ENCODE measurements around the gene MAGED2. TPM values are rescaled to one million over a fixed set of nuclear protein-coding genes. Genes with fewer than 3 reads are reported as not detected.
"Not testable (repeated sequence)": the region's sequence is repeated elsewhere in the genome, so short reads cannot be mapped to it uniquely, and the experiment has no call there.

Gene MAGED2
- total and polyA plus RNA-seq, 8 donors = 25.9 to 136 (median 51.4) TPM

DNA sequence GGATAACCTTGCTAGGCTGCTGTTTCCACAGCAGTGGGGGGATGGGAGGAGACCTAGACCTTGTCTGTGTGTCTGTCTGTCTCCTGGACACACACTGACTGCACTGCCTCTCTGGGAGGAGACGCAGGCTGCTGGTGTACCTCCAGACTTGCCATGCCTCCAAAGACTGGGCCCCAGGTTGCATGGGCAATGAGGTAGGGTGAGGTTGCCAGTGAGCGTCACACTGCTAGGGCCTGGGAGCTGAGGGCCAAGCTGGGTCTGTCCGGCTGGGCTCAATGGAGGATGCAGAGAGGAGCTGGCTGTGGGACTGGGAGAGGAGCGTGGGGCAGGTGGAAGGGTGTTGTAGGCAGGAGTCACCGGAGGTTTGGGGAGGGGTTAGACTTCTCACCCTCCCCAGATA, 16.6 kb downstream of the MAGED2 start:
- ATAC-seq (no peak), FAIRE-seq (no peak), DNase-seq (no peak)
- Histone ChIP-seq H3K9me3 (no peaks in the 10 kb centered on the region), H3K36me3 (no peaks in the 10 kb centered on the region), H3K4me1 (no peaks in the 10 kb centered on the region), H3K27ac (no peak overlapping the region), H3K4me3 (no peak overlapping the region), H3K27me3 (no peaks in the 10 kb centered on the region)
- 79 to 95% methylated on average over 4 to 5 of the region's 5 CpGs for WGBS, 2 donors
- intact Hi-C loops (cut with DNase I) = no loop called here
- TF ChIP-seq, protein P1, sequence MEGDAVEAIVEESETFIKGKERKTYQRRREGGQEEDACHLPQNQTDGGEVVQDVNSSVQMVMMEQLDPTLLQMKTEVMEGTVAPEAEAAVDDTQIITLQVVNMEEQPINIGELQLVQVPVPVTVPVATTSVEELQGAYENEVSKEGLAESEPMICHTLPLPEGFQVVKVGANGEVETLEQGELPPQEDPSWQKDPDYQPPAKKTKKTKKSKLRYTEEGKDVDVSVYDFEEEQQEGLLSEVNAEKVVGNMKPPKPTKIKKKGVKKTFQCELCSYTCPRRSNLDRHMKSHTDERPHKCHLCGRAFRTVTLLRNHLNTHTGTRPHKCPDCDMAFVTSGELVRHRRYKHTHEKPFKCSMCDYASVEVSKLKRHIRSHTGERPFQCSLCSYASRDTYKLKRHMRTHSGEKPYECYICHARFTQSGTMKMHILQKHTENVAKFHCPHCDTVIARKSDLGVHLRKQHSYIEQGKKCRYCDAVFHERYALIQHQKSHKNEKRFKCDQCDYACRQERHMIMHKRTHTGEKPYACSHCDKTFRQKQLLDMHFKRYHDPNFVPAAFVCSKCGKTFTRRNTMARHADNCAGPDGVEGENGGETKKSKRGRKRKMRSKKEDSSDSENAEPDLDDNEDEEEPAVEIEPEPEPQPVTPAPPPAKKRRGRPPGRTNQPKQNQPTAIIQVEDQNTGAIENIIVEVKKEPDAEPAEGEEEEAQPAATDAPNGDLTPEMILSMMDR (IDR thresholded peaks at IDR 0.05) = no peak

DNA sequence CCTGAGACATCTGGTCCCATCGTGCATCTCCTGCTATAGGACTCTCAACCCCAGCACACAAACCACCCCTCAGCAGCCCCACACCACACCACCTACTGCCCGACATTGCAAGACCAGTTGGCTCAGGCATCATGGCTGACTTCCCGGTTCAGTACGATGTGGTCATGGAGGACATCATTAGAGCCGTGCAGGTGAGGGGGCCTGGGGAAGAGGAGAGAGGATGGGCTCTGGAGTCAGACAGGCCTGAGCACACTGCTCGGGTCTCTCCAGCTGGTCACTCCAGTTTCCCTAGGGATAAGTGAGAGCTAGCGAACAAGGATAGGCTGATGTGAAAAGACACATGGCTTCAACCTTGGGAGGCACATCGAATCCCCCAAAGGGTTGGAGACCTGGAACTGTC, 17.2 kb downstream of the MAGED2 start:
- no peak overlapping the region for H3K27ac ChIP-seq
- H3K4me1 ChIP-seq = no peaks in the 10 kb centered on the region
- H3K27me3 ChIP-seq = no peaks in the 10 kb centered on the region
- no peaks in the 10 kb centered on the region for H3K9me3 ChIP-seq
- intact Hi-C loops (cut with DNase I) = no loop called here
- no peak for ATAC-seq
- no peaks in the 10 kb centered on the region for H3K36me3 ChIP-seq
- no peak for DNase-seq
- 77 to 81% methylated on average over 8 of the region's 8 CpGs for WGBS, 2 donors
- no peak overlapping the region for H3K4me3 ChIP-seq
- FAIRE-seq = no peak
- TF ChIP-seq, protein P1 (IDR thresholded peaks at IDR 0.05) = no peak

DNA sequence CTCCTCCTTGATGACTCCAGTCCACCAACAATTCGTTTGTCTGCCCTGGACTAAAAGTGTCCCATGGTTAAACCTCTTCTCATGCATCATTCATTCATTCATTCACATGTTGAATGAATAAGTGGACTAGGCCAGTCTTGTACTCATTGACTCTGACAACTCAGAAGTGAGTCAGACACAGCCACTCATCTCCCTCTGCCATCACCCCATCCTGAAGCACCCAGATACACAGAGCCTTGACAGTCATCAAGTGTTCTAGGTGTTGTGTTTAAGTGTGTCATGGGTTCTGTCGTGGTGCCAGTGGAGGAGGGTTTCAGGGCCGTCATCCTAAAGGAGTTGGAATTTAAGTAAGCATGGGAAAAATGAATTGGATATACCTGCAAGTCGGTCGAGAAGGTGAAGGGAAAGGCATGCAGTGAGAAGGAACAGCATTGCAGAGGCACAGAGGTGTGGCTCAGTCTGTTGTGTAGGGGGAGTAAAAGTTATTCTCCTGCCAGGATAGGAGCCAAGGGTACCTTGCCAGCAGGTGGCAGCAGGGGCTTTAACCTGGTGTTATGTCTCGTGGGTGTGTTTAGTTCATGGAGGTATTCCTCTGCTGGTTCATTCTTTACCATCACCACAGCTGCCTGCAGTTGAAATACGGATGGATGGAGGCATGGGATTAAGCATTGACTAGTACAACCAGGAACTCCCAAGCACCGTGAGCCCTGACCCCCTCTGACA, 18.3 kb downstream of the MAGED2 start:
- intact Hi-C loops (cut with DNase I) = no loop called here
- TF ChIP-seq, protein P1 (IDR thresholded peaks at IDR 0.05) = no peak
- Histone ChIP-seq H3K27me3 (no peaks in the 10 kb centered on the region), H3K36me3 (no peaks in the 10 kb centered on the region), H3K4me1 (no peaks in the 10 kb centered on the region), H3K9me3 (no peaks in the 10 kb centered on the region), H3K27ac (no peak overlapping the region), H3K4me3 (no peak overlapping the region)
- FAIRE-seq (no peak), DNase-seq (no peak), ATAC-seq (peak in 1 of 4 donors; percentile 30)
- WGBS, 2 donors = 41 to 46% methylated on average over 8 of the region's 8 CpGs

DNA sequence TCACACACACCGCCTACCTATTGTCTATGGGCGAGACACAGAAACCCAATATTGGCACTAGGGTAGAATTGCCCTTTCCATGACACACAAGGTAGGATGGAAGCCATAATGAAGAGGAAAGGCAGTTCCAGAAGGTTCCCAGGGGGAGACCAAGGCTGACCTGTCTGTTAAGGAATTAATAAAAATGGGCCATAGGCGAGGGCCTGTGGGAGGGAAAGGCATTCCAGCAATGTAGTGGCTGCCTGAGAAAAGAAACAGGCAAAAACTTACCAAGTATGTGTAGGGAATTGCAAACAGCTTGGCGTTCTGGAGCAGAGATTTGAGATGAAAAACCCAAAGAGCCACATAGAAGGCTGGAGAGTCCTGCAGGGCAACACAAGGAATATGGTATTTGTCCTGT, 19.1 kb downstream of the MAGED2 start:
- TF ChIP-seq, protein P1 (IDR thresholded peaks at IDR 0.05) = no peak
- intact Hi-C loops (cut with DNase I) = no loop called here
- no peaks in the 10 kb centered on the region for H3K36me3 ChIP-seq
- no peaks in the 10 kb centered on the region for H3K4me1 ChIP-seq
- no peaks in the 10 kb centered on the region for H3K27me3 ChIP-seq
- ATAC-seq (no peak), DNase-seq (no peak), FAIRE-seq (no peak)
- no peak overlapping the region for H3K27ac ChIP-seq
- no peaks in the 10 kb centered on the region for H3K9me3 ChIP-seq
- H3K4me3 ChIP-seq = no peak overlapping the region
- WGBS, 2 donors = 74 to 76% methylated on average over 4 of the region's 4 CpGs

DNA sequence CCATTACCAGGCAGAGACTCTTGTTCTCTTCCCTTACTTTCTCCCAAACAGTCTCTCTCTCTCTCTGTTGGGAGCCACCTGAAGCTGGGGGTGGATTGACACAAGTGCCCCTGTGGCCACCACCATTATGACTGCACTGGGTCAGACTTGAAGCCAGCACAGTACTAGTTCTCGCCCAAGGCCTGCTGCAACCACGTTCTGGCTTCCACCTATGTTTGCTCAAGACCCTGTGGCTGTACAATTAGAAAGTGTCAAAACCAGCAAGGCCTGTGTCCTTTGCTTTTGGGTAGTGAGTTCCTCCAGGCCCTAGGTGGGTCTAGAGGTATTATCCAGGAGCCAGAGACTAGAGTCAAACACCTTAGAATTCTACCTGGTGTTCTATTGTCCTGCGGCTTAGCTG, 31.0 kb downstream of the MAGED2 start:
- Histone ChIP-seq H3K9me3 (no peaks in the 10 kb centered on the region), H3K36me3 (no peaks in the 10 kb centered on the region), H3K4me1 (no peaks in the 10 kb centered on the region), H3K4me3 (no peak overlapping the region), H3K27me3 (peaks cover 0 to 15% (median under 1%) of the 10 kb centered on the region in 4 donors), H3K27ac (no peak overlapping the region)
- intact Hi-C loops (cut with DNase I) = no loop called here
- DNase-seq = no peak
- no peak for FAIRE-seq
- TF ChIP-seq, protein P1 (IDR thresholded peaks at IDR 0.05) = no peak
- ATAC-seq = no peak
- WGBS, 2 donors = 66 to 74% methylated on average over 3 of the region's 3 CpGs

DNA sequence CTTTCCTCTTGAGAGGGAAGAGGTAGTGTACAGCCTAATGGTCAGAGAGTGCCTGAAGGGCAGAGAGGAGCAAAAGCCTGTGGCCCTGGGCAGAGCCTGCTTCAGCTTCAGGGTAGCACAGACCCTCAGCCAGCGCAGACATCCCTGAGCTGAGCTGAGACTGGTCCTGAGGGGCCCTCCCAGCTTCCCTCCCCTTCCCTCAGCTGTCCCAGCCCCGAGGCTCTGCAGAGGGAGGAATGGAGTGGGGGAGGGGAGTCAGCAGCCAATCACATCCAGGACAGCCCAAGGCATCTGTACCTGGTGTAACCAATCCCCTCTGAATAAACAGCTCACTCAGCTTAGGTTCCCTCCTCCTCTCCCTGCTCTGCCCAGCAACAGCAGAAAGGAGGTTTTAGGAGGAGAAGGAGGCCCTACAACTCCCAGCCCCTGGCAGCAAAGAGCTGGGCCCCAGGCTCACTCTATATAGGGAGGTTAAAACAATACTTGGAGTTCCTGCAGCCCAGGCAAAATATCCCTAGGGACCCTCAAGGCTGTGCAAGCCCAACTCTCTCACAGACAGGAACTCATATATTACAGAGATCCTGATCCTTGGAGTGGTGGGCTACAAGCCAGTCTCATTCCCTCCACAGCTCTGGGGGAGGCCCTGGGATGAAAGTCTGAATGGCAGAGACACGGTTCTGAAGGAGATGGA, 33.8 kb downstream of the MAGED2 start:
- FAIRE-seq; H3K36me3 ChIP-seq; H3K27me3 ChIP-seq; H3K9me3 ChIP-seq; DNase-seq; H3K4me3 ChIP-seq; intact Hi-C loops (cut with DNase I); H3K27ac ChIP-seq; H3K4me1 ChIP-seq: not testable (repeated sequence)
- 38 to 45% methylated on average over 2 to 3 of the region's 3 CpGs for WGBS, 2 donors
- ATAC-seq = peak in 2 of 4 donors; percentile 23 to 35
